K562 (cell line): ENCODE data around the gene PSMB2. TPM values are rescaled to one million over a fixed set of nuclear protein-coding genes. Genes with fewer than 3 reads are reported as not detected.

ENCODE experiments used
- ATAC-seq: fragments of 200-7000 bp; cut with Tn5 transposase; 3 replicates; pipeline ENCODE4 v1.9.1; 2020; ENCODE audit warnings: moderate library complexity
- BruUV-seq: library from RNA; stranded (reverse); fragments of 400-500 nt; replicated peaks from 2 replicates; lab custom pipeline; 2021; lab: Mats Ljungman, UMichigan
- CTCF ChIA-PET: fragments of 300-600 bp; formaldehyde crosslinking; extraction: SDS; loops from one replicate; lab custom pipeline; 2021; ENCODE audit warnings: low intra/inter-chr PET ratio; lab: Yijun Ruan, JAX
- POLR2A ChIA-PET: fragments of 300-600, 350-650 bp; sonication (Branson Sonifier 250); formaldehyde crosslinking; extraction: SDS; loops from one replicate; lab custom pipeline; 2021; ENCODE audit warnings: antibody characterized with exemption, inconsistent platforms; lab: Yijun Ruan, JAX
- DNase-seq, 4 experiments: peaks; one replicate each; pipeline versions ENCODE4 v3.0.0 to v3.0.0-alpha.2; 2011 to 2018; ENCODE audit warnings: low spot score in 3 of 4, mixed read lengths in 3 of 4; ENCODE audit errors: extremely low read depth in 1 of 4
- FAIRE-seq: peaks from 2 replicates; lab custom pipeline; 2011; peaks lifted over from hg19 to GRCh38; lab: Jason Lieb, UNC
- H2AFZ ChIP-seq: 2 replicates; pipeline ENCODE4 v1.6.0; 2011; ENCODE audit warnings: low read depth, low read length, control low read depth, inconsistent platforms
- H3K27ac ChIP-seq: fragments of 200-600 bp; 3 replicates; pipeline ENCODE4 v1.8.0; 2011; ENCODE audit warnings: low read depth, mild to moderate bottlenecking, control low read depth, inconsistent platforms, low read length, moderate library complexity, mixed read lengths; ENCODE audit errors: extremely low read depth
- H3K27me3 ChIP-seq, 2 experiments: fragments of 300-600 bp in 1 of 2; 2 replicates in 1 of 2; 3 replicates in 1 of 2; pipeline versions ENCODE4 v1.6.0 to v1.8.0; 2011; ENCODE audit warnings: inconsistent platforms in 2 of 2, low read length in 2 of 2, mild to moderate bottlenecking in 1 of 2, mixed read lengths in 1 of 2, moderate library complexity in 1 of 2; ENCODE audit not compliant: control insufficient read depth in 2 of 2, insufficient read depth in 2 of 2
- H3K36me3 ChIP-seq: fragments of 300-600 bp; 3 replicates; pipeline ENCODE4 v1.8.0; 2011; ENCODE audit warnings: mild to moderate bottlenecking, low read length, inconsistent platforms; ENCODE audit not compliant: control insufficient read depth, insufficient read depth
- H3K4me1 ChIP-seq, 2 experiments: fragments of 200-600 bp in 1 of 2; replicated peaks in 1 of 2; 2 replicates in 1 of 2; 3 replicates in 1 of 2; pipeline versions ENCODE4 v1.5.1 to v1.8.0; 2011; ENCODE audit warnings: inconsistent platforms in 2 of 2, low read length in 2 of 2, mild to moderate bottlenecking in 1 of 2, mixed read lengths in 1 of 2, moderate library complexity in 1 of 2; ENCODE audit not compliant: control insufficient read depth in 2 of 2, insufficient read depth in 2 of 2
- H3K4me2 ChIP-seq: 2 replicates; pipeline ENCODE4 v1.6.1; 2011; ENCODE audit warnings: low read length, control low read depth, inconsistent platforms, mixed read lengths; ENCODE audit not compliant: insufficient read depth
- H3K4me3 ChIP-seq: fragments of 200-600 bp; sonication (generic), shearing (Covaris generic); 2 replicates; pipeline ENCODE4 v1.5.1; 2016; ENCODE audit warnings: control low read depth, inconsistent platforms
- H3K79me2 ChIP-seq: fragments of 200-600 bp; 3 replicates; pipeline ENCODE4 v1.8.0; 2011; ENCODE audit warnings: low read length, inconsistent platforms; ENCODE audit not compliant: control insufficient read depth, insufficient read depth
- H3K9ac ChIP-seq, 2 experiments: 2 replicates each; pipeline versions ENCODE4 v1.6.0 to v1.6.1; 2011; ENCODE audit warnings: low read depth in 2 of 2, low read length in 2 of 2, control low read depth in 1 of 2, inconsistent platforms in 1 of 2, mild to moderate bottlenecking in 1 of 2, mixed read lengths in 1 of 2; ENCODE audit not compliant: insufficient read depth in 1 of 2
- H3K9me1 ChIP-seq: one replicate; pipeline ENCODE4 v1.6.0; 2011; ENCODE audit warnings: inconsistent platforms, mild to moderate bottlenecking, low read length, moderate library complexity; ENCODE audit not compliant: control insufficient read depth, insufficient read depth
- H3K9me3 ChIP-seq: replicated peaks from 2 replicates; pipeline ENCODE4 v1.5.1; 2011; ENCODE audit warnings: low read depth, low read length, inconsistent platforms; ENCODE audit not compliant: control insufficient read depth, insufficient read depth
- H4K20me1 ChIP-seq: replicated peaks from 2 replicates; pipeline ENCODE4 v1.6.1; 2011; ENCODE audit warnings: low read length, inconsistent platforms, mixed read lengths; ENCODE audit not compliant: control insufficient read depth, insufficient read depth
- ESRRB ChIP-seq: fragments of 250-450 bp; sonication (Bioruptor Pico); IDR thresholded peaks from 2 replicates; pipeline ENCODE4 v1.5.0; 2020; ENCODE audit warnings: mild to moderate bottlenecking, moderate library complexity, borderline replicate concordance
- LARP7 ChIP-seq: fragments of 450-650 bp; IDR thresholded peaks from 2 replicates; pipeline ENCODE4 v1.6.1; 2016
- RHOXF2B ChIP-seq: fragments of 250-450 bp; sonication (Bioruptor Pico); conservative IDR thresholded peaks from 2 replicates; pipeline ENCODE4 v1.5.1; 2021
- SIX5 ChIP-seq, 2 experiments: IDR thresholded peaks; 2 replicates each; pipeline ENCODE4 v1.6.1; 2011; ENCODE audit warnings: low read length in 2 of 2, borderline replicate concordance in 1 of 2, low read depth in 1 of 2, mild to moderate bottlenecking in 1 of 2, moderate library complexity in 1 of 2; ENCODE audit not compliant: insufficient read depth in 1 of 2
- ZNF212 ChIP-seq: fragments of 450-650 bp; formaldehyde crosslinking; IDR thresholded peaks from 2 replicates; pipeline ENCODE4 v1.4.0; 2020; ENCODE audit warnings: mild to moderate bottlenecking
- ZNF384 ChIP-seq: IDR thresholded peaks from 2 replicates; pipeline ENCODE4 v1.6.1; 2012; ENCODE audit warnings: low read depth, low read length, improper control_type of control experiment
- WGBS: fragments of 100-300 bp; shearing (Covaris generic); methylation state at CpG from one replicate; pipeline ENCODE4 v1.1.6; 2016; ENCODE audit warnings: low coverage, mixed read lengths; ENCODE audit not compliant: insufficient coverage; ENCODE audit errors: missing lambda C conversion rate; 5-methylcytosine and 5-hydroxymethylcytosine counted together
- in situ Hi-C: fragments of 300-500 bp; cut with MboI; formaldehyde crosslinking; loops from 4 replicates; pipeline ENCODE4 v1.15.0; 2018; ENCODE audit warnings: inconsistent platforms, mixed read lengths
- intact Hi-C: fragments of 100-400 bp; cut with micrococcal nuclease; formaldehyde crosslinking; loops from 2 replicates; pipeline ENCODE4 v1.14.2; 2022
- polyA plus RNA-seq, 8 experiments: library from polyadenylated mRNA; depleted of rRNA in 4 of 8; stranded (reverse) in 5 of 8; unstranded in 3 of 8; fragments of >200 nt; fragmentation: Nextera tagmentation in 2 of 8; fragmentation: Illumina TruSeq in 1 of 8; extraction: Ambion mirVana in 2 of 8; extraction: Trizol in 1 of 8; gene quantifications; 2 replicates each; pipeline versions ENCODE4 v1.2.1 to v1.2.3, GENCODE V29; 2011 to 2014; ENCODE audit warnings: inconsistent platforms in 1 of 8, missing spikeins in 1 of 8
- total RNA-seq, 7 experiments: library from RNA; depleted of rRNA in 6 of 7; stranded (reverse); fragments of >200 nt in 6 of 7; fragmentation: Illumina TruSeq in 2 of 7; extraction: Trizol in 2 of 7; gene quantifications; 2 replicates each; pipeline versions ENCODE4 v1.2.1 to v1.2.3, GENCODE V29; 2011 to 2021; ENCODE audit warnings: low replicate concordance in 1 of 7
- TF ChIP-seq, protein P1 (sequence below): fragments of 250-450 bp; sonication (Bioruptor Pico); IDR thresholded peaks from 2 replicates; pipeline ENCODE4 v1.4.0; 2020
- TF ChIP-seq, protein P2 (sequence below): fragments of 450-650 bp; formaldehyde crosslinking; IDR thresholded peaks from 2 replicates; pipeline ENCODE4 v1.4.0; 2022; ENCODE audit warnings: missing genetic modification characterization
- TF ChIP-seq, protein P3 (sequence below): fragments of 200-800 bp; sonication (Bioruptor generic); IDR thresholded peaks from 2 replicates; pipeline ENCODE4 v1.6.1; 2017; ENCODE audit warnings: missing genetic modification characterization, missing compliant biosample characterization
- TF ChIP-seq, protein P4 (sequence below), 2 experiments: fragments of 450-650 bp; conservative IDR thresholded peaks; 2 replicates each; pipeline ENCODE4 v1.6.1; 2017; ENCODE audit warnings: mild to moderate bottlenecking in 2 of 2, moderate library complexity in 2 of 2
- TF ChIP-seq, protein P5 (sequence below), 3 experiments: fragments of 200-800 bp in 1 of 3; sonication (Bioruptor generic) in 1 of 3; sonication (generic) in 1 of 3; formaldehyde crosslinking in 1 of 3; IDR thresholded peaks; 2 replicates each; pipeline versions ENCODE4 v1.6.1 to v1.8.0; 2016 to 2022; ENCODE audit warnings: mild to moderate bottlenecking in 2 of 3, missing compliant biosample characterization in 2 of 3, missing genetic modification characterization in 2 of 3, missing genetic modification reagents in 1 of 3

PSMB2 gene
- total and polyA plus RNA-seq, 9 of the 15 experiments (the other 6 are each of a cell fraction or from before 2014, with no cell fraction given), result 71.7 to 543 (median 165) TPM

DNA sequence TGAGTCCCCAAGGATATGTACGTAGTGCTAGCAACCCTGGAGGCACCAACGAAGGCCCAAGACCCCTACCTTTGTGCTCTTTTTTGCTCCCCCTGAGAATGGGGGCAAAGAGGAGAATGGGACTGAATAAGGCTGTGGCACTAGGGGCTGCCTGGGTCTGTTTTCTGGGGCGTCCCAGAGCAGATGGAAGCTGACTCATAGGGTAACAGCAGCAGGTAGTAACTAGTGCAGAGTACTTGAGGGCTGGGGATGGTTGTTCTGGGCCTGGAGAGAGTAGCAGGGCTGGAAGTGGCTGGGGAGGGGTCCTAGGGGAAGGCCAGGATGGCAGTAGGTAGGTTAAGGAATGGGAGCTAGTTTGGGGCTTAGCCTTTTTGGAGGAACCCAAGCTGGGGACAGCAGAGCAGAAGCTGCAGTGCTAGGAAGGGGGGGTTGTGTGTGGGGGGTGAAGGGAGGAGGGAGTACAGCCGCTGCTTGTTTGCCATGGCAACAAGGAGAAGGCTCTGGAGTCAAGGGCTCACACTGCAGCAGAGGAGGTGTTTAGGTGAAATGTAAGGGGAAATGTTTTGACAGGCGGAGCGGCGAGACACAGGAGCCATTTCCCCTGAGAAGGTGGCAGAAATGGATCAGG, 81.9 kb downstream of the PSMB2 start:
- DNase-seq (peak in 1 of 4 experiments; percentile 28), FAIRE-seq (no peak), ATAC-seq (no peak)
- Histone ChIP-seq H3K36me3 (peaks cover 42% of the 10 kb centered on the region; the same call in 2 of the 3 replicates), H3K79me2 (peaks cover 39% of the 10 kb centered on the region), H3K9ac (no peak overlapping the region), H3K9me1 (no peaks in the 10 kb centered on the region), H3K9me3 (no peaks in the 10 kb centered on the region), H2AFZ (no peak overlapping the region), H3K4me1 (peaks cover 17 to 41% of the 10 kb centered on the region in 2 experiments), H3K4me3 (no peak overlapping the region), H3K4me2 (no peak overlapping the region), H3K27ac (no peak overlapping the region), H4K20me1 (0 out of 2 replicates have a peak, but pooled peaks cover 10% of the 10 kb centered on the region), H3K27me3 (no peaks in the 10 kb centered on the region)
- 79% methylated on average over 7 of the region's 7 CpGs for WGBS
- ChIA-PET CTCF (no interaction called here), POLR2A (interaction anchor here (0.7 to 1.5 kb wide), 3 partner anchors 9 to 210 kb away, joined by 3 to 10 read pairs (median 3); partner anchors contain the start of gene CLSPN)
- BruUV-seq, result no TSS peak
- in situ Hi-C loops (no loop called here), intact Hi-C loops (loop anchor here (5.0 kb wide), 2 partner anchors 367 to 702 kb away; partner anchors contain the start of genes SFPQ and SMIM12)
- TF ChIP-seq RHOXF2B (CRISPR knock-in tag), result no peak
- TF ChIP-seq ESRRB (CRISPR knock-in tag), result no peak
- no peak for TF ChIP-seq SIX5 (IDR thresholded peaks at IDR 0.05; ENCODE audit: borderline replicate concordance in 1 of 2, insufficient read depth in 1 of 2, low read depth in 1 of 2, low read length in 2 of 2)
- no peak for TF ChIP-seq ZNF384
- TF ChIP-seq, protein P1, sequence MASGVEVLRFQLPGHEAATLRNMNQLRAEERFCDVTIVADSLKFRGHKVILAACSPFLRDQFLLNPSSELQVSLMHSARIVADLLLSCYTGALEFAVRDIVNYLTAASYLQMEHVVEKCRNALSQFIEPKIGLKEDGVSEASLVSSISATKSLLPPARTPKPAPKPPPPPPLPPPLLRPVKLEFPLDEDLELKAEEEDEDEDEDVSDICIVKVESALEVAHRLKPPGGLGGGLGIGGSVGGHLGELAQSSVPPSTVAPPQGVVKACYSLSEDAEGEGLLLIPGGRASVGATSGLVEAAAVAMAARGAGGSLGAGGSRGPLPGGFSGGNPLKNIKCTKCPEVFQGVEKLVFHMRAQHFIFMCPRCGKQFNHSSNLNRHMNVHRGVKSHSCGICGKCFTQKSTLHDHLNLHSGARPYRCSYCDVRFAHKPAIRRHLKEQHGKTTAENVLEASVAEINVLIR (CRISPR knock-in tag), result no peak
- TF ChIP-seq, protein P2, sequence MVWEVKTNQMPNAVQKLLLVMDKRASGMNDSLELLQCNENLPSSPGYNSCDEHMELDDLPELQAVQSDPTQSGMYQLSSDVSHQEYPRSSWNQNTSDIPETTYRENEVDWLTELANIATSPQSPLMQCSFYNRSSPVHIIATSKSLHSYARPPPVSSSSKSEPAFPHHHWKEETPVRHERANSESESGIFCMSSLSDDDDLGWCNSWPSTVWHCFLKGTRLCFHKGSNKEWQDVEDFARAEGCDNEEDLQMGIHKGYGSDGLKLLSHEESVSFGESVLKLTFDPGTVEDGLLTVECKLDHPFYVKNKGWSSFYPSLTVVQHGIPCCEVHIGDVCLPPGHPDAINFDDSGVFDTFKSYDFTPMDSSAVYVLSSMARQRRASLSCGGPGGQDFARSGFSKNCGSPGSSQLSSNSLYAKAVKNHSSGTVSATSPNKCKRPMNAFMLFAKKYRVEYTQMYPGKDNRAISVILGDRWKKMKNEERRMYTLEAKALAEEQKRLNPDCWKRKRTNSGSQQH, result no peak
- TF ChIP-seq, protein P3, sequence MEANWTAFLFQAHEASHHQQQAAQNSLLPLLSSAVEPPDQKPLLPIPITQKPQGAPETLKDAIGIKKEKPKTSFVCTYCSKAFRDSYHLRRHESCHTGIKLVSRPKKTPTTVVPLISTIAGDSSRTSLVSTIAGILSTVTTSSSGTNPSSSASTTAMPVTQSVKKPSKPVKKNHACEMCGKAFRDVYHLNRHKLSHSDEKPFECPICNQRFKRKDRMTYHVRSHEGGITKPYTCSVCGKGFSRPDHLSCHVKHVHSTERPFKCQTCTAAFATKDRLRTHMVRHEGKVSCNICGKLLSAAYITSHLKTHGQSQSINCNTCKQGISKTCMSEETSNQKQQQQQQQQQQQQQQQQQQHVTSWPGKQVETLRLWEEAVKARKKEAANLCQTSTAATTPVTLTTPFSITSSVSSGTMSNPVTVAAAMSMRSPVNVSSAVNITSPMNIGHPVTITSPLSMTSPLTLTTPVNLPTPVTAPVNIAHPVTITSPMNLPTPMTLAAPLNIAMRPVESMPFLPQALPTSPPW (CRISPR knock-in tag), result peak; percentile 42; the same call in 1 of the 2 replicates
- no peak for TF ChIP-seq ZNF212 (CRISPR knock-in tag)
- TF ChIP-seq LARP7, result no peak
- TF ChIP-seq, protein P4, sequence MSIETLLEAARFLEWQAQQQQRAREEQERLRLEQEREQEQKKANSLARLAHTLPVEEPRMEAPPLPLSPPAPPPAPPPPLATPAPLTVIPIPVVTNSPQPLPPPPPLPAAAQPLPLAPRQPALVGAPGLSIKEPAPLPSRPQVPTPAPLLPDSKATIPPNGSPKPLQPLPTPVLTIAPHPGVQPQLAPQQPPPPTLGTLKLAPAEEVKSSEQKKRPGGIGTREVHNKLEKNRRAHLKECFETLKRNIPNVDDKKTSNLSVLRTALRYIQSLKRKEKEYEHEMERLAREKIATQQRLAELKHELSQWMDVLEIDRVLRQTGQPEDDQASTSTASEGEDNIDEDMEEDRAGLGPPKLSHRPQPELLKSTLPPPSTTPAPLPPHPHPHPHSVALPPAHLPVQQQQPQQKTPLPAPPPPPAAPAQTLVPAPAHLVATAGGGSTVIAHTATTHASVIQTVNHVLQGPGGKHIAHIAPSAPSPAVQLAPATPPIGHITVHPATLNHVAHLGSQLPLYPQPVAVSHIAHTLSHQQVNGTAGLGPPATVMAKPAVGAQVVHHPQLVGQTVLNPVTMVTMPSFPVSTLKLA (conservative IDR thresholded peaks at IDR 0.05), result no peak
- TF ChIP-seq, protein P5, sequence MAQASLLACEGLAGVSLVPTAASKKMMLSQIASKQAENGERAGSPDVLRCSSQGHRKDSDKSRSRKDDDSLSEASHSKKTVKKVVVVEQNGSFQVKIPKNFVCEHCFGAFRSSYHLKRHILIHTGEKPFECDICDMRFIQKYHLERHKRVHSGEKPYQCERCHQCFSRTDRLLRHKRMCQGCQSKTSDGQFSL (CRISPR knock-in tag; IDR thresholded peaks at IDR 0.05), result no peak; the same call in none of the 2 replicates
- TF ChIP-seq, protein P5 (tag; IDR thresholded peaks at IDR 0.05), result peak in 1 of 2 experiments; percentile 39; a peak in 1 of 4 replicates
